DMS79 treated with DMSO at 0.1 percent for 48 hours (cell line): ENCODE data around the gene ABCG8.

ENCODE experiments used
- DNase-seq: peaks from one replicate; lab custom pipeline; 2025; lab: John Stamatoyannopoulos, UW

ABCG8 gene

DNA sequence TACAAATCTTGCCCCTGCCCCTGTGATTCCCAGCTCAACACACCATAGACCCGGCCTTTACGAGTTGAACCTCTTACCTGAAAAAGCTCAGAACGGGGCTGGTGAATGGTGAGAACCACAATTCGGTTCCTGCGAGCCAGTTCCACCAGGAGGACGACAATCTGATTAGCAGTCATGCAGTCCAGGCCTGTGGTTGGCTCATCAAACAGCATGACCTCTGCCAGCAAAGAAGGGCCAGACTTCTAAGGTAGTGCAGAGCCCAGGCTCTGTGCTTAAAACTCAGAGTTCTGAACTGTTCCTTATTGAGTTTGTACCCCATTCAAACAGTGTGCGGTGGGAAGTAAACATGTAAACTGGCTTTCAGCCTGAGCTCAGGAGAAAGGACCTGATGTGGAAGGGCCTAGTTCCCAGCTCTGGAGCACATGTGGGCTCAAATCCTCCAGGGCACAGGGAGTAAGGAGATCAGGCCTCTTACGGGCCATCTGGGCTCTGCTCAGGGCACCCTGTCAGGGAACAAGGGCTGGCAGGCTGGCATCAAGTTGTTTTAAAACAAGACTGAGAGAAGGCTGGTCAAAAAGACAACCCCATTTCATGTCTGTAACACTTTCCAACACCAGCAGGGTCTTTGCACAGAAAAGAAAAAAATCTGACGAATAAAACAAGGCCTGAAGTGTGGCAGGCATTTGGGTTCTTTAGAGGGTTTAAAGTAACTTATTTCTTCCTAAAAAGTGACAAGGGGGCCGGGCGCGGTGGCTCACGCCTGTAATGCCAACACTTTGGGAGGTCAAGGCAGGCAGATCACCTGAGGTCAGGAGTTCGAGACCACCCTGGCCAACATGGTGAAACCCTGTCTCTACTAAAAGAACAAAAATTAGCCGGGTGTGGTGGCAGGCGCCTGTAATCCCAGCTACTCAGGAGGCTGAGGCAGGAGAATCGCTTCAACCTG, 12.2 kb upstream of the ABCG8 start:
- no peak for DNase-seq

GRCh38 chr2:43831543-43832294, 7.1 kb upstream of the ABCG8 start:
- no peak for DNase-seq

- DNase-seq = no peak
Measured at GRCh38 chr2:43832457-43832856, 6.3 kb upstream of the ABCG8 start.

DNA sequence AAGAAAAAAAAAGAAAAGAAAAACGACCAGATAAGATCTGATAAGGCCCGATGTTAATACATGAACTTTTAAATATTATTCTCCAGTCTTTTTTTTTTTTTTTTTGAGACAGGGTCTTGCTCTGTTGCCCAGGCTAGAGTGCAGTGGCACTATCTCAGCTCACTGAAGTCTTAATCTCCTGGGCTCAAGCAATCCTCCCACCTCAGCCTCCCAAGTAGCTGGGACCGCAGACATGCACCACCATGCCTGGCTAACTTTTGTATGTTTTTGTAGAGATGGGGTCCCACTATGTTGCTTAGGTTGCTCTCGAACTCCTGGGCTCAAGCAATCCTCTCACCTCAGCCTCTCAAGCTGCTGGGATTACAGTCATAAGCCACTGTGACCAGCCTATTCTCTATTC, 1.7 kb upstream of the ABCG8 start:
- DNase-seq = no peak

DNA sequence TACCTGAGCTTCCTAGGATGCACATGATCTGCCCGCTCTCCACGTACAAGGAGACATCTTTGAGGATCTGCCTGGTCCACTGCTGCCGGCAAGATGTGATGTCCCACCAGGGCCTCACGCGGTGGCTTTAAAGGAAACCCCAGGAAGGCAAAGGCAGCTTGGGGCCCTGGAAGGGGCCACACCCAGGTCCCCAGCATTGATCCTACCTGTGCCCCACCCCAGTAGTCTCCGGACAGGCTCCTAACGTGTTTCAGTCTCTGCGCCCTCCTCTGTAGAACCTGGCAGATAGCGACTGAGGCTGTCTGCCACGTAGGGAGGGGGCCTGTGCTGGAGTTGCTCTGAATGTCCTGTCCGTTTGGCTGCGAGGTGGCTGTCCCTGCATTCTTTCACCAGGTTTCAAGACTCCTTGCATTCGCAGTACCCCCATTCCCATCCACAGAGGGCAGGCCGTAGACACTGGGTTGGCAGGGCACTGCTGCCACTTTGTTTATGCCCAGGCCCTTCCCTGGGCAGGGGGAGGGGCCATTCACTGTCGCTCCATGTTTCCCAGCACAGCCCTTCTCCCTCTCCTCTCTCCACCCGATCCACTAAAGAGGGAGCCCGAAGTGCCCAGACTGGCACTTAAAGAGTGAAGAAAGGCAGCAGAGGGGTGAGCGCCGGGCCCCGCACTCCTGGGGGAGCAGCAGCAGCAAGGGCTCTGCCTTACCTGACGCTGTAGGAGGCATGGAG, 776 bp upstream of the ABCG8 start:
- DNase-seq = no peak

- DNase-seq = no peak
Measured at GRCh38 chr2:43839776-43840564, 1.2 kb downstream of the ABCG8 start.

DNA sequence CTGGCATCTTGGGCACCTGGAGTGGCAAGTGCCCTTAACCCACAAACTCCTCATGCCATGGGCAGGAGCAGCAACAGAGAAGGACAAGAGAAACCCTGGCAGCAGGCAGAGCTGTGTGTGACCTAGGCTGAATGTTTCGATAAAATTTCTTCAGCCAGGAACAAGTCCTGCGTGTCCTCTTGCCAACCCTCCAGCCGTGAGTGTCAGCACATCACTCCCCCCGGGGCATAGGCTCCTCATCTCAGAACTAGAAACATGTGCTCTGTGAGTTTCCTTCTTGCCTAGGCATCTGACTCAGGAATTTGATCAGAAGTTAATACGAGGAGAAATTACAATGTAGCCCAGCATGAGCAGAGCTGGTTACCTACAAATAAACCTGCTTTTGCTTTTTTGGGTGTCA, 2.2 kb downstream of the ABCG8 start:
- DNase-seq = no peak

DNA sequence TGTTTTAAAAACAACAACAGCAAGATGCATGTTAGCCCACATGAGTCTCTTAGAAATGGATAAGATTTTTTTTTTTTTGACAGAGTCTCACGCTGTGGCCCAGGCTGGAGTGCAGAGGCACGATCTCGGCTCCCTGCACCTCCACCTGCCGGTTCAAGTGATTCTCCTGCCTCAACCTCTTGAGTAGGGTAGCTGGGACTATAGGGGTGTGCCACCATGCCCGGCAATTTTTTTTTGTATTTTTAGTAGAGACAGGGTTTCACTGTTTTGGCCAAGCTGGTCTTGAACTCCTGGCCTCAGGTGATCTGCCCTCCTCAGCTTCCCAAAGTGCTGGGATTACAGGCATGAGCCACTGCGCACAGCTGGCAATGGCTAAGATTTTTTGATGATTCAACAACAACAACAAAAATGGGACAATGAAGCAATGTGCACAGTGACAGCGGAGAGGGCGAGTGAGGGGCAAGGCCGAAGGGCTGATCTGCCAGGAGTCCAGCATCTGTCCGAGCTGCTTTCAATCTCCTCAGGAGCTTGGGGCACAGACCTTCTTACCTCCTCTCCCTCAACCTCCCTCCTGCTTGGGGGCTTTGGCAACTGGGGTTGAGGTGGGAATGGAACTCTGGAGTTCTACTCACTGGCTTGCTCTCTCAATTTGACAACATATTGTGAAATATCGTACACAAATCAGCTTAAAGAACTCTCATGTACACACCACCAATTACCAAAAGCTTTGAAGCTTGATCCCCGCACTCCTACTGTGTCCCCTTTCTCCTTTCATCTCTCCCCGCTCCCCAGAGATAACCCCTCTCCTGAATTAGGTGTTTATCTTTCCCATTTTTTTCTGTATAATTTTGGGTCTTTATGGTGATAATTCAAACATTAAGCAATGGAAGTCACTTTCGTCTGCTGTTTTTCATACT, 3.4 kb downstream of the ABCG8 start:
- DNase-seq = no peak

GRCh38 chr2:43842866-43843226, 4.1 kb downstream of the ABCG8 start:
- DNase-seq = no peak

GRCh38 chr2:43845181-43845580, 6.4 kb downstream of the ABCG8 start:
- DNase-seq = no peak

GRCh38 chr2:43846140-43846793, 7.5 kb downstream of the ABCG8 start:
- DNase-seq = no peak

GRCh38 chr2:43848214-43848613, 9.4 kb downstream of the ABCG8 start:
- no peak for DNase-seq

- DNase-seq = no peak
Measured at GRCh38 chr2:43851011-43851980, 12.5 kb downstream of the ABCG8 start.

- DNase-seq = no peak
Measured at GRCh38 chr2:43852196-43852730, 13.5 kb downstream of the ABCG8 start.

GRCh38 chr2:43853141-43854081, 14.6 kb downstream of the ABCG8 start:
- DNase-seq = no peak

DNA sequence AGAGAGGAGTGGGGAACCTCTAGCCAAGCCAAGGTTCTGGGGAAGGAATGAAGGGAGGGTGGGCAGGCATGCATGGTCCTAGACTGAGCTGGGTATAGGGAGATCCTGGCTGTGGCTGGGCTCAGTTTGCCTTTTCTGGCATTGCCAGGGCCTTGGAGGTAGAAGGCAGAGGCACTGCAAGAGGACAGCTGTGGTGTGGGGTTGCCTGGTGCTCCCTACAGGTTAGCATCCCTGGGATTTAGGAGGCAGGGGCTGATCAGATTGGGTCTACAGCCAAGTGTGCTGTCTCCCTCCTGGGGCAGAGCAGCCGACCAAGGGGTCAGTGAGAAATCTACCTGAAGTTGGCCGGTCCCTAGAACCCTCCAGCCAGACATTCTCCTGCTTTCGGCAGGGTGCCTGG, 15.9 kb downstream of the ABCG8 start:
- DNase-seq = no peak

DNA sequence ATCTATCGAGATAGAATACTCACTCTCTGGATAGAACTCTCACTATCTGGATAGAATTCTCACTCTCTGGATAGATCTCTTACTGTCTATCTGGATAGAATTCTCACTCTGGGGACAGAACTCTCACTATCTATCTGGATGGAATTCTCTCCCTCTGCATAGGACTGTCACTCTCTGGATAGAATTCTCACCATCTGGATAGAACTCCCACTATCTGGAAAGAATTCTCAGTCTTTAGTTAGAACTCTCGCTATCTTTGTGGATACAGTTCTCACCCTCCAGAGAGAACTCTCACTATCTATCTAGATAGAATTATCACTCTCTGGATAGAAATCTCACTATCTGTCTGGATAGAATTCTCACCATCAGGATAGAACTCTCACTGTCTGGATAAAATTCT, 16.5 kb downstream of the ABCG8 start:
- no peak for DNase-seq

DNA sequence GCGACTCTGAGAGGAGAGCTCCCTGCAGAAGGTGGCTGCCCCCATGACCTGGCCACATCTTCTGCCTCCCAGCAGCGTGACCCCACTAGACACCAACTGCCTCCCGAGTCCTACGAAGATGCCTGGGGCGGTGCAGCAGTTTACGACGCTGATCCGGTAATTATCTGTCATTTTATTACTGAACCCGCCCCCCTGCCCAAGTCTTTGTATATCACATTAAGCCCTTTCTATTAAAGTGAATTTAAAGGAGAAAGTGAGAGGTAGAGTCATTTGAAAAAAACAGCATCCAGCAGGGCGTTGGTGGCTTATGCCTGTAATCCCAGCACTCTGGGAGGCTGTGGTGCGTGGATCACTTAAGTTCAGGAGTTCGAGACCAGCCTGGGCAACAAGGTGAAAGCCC, 33.4 kb downstream of the ABCG8 start:
- DNase-seq = no peak
